HCT116 (cell line): ENCODE results near the gene SORCS2.

ENCODE experiments used
- ATF3 ChIP-seq: IDR thresholded peaks from 2 replicates; pipeline ENCODE4 v1.6.1; 2012
- EZH2 ChIP-seq: fragments of 200-600 bp; sonication (generic); IDR thresholded peaks from 2 replicates; pipeline ENCODE4 v1.6.1; 2017; ENCODE audit warnings: antibody characterized with exemption, mixed run types
- EZH2phosphoT487 ChIP-seq: fragments of 200-600 bp; IDR thresholded peaks from 2 replicates; pipeline ENCODE4 v1.6.1; 2018; ENCODE audit warnings: antibody characterized with exemption, borderline replicate concordance
- POLR2AphosphoS5 ChIP-seq: IDR thresholded peaks from 2 replicates; pipeline ENCODE4 v1.6.1; 2011; ENCODE audit warnings: mild to moderate bottlenecking, low read depth, low read length, moderate library complexity
- TCF7L2 ChIP-seq: IDR thresholded peaks from 2 replicates; pipeline ENCODE4 v1.7.0; 2011; ENCODE audit warnings: borderline replicate concordance, inconsistent platforms; ENCODE audit not compliant: insufficient read depth, insufficient read length; ENCODE audit errors: extremely low read depth
- TF ChIP-seq, protein P1 (sequence below), 3 experiments: fragments of 200-600 bp in 1 of 3; sonication (generic) in 1 of 3; IDR thresholded peaks in 2 of 3; conservative IDR thresholded peaks in 1 of 3; 2 replicates each; pipeline ENCODE4 v1.5.1; 2012 to 2017; ENCODE audit warnings: low read depth in 2 of 3, low read length in 2 of 3, antibody characterized with exemption in 1 of 3, borderline replicate concordance in 1 of 3, control low read depth in 1 of 3, mild to moderate bottlenecking in 1 of 3, mixed read lengths in 1 of 3, mixed run types in 1 of 3, moderate library complexity in 1 of 3; ENCODE audit not compliant: insufficient read depth in 1 of 3
- TF ChIP-seq, protein P2 (sequence below): IDR thresholded peaks from 2 replicates; pipeline ENCODE4 v1.6.1; 2012; ENCODE audit warnings: low read depth

- TF ChIP-seq, protein P1, sequence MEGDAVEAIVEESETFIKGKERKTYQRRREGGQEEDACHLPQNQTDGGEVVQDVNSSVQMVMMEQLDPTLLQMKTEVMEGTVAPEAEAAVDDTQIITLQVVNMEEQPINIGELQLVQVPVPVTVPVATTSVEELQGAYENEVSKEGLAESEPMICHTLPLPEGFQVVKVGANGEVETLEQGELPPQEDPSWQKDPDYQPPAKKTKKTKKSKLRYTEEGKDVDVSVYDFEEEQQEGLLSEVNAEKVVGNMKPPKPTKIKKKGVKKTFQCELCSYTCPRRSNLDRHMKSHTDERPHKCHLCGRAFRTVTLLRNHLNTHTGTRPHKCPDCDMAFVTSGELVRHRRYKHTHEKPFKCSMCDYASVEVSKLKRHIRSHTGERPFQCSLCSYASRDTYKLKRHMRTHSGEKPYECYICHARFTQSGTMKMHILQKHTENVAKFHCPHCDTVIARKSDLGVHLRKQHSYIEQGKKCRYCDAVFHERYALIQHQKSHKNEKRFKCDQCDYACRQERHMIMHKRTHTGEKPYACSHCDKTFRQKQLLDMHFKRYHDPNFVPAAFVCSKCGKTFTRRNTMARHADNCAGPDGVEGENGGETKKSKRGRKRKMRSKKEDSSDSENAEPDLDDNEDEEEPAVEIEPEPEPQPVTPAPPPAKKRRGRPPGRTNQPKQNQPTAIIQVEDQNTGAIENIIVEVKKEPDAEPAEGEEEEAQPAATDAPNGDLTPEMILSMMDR (IDR thresholded peaks at IDR 0.05 in 2 of 3, conservative IDR thresholded peaks at IDR 0.05 in 1 of 3; ENCODE audit: borderline replicate concordance in 1 of 3, insufficient read depth in 1 of 3, low read depth in 2 of 3, low read length in 2 of 3): no peak
- TF ChIP-seq EZH2: no peak
- TF ChIP-seq TCF7L2: no peak
- TF ChIP-seq ATF3: no peak
- TF ChIP-seq, protein P2, sequence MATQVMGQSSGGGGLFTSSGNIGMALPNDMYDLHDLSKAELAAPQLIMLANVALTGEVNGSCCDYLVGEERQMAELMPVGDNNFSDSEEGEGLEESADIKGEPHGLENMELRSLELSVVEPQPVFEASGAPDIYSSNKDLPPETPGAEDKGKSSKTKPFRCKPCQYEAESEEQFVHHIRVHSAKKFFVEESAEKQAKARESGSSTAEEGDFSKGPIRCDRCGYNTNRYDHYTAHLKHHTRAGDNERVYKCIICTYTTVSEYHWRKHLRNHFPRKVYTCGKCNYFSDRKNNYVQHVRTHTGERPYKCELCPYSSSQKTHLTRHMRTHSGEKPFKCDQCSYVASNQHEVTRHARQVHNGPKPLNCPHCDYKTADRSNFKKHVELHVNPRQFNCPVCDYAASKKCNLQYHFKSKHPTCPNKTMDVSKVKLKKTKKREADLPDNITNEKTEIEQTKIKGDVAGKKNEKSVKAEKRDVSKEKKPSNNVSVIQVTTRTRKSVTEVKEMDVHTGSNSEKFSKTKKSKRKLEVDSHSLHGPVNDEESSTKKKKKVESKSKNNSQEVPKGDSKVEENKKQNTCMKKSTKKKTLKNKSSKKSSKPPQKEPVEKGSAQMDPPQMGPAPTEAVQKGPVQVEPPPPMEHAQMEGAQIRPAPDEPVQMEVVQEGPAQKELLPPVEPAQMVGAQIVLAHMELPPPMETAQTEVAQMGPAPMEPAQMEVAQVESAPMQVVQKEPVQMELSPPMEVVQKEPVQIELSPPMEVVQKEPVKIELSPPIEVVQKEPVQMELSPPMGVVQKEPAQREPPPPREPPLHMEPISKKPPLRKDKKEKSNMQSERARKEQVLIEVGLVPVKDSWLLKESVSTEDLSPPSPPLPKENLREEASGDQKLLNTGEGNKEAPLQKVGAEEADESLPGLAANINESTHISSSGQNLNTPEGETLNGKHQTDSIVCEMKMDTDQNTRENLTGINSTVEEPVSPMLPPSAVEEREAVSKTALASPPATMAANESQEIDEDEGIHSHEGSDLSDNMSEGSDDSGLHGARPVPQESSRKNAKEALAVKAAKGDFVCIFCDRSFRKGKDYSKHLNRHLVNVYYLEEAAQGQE: no peak
- TF ChIP-seq POLR2AphosphoS5: no peak
- no peak for TF ChIP-seq EZH2phosphoT487
Measured at GRCh38 chr4:7248857-7249256, 56.5 kb downstream of the SORCS2 start.
